Measurements from ENCODE around the gene LRRC46.

DNA sequence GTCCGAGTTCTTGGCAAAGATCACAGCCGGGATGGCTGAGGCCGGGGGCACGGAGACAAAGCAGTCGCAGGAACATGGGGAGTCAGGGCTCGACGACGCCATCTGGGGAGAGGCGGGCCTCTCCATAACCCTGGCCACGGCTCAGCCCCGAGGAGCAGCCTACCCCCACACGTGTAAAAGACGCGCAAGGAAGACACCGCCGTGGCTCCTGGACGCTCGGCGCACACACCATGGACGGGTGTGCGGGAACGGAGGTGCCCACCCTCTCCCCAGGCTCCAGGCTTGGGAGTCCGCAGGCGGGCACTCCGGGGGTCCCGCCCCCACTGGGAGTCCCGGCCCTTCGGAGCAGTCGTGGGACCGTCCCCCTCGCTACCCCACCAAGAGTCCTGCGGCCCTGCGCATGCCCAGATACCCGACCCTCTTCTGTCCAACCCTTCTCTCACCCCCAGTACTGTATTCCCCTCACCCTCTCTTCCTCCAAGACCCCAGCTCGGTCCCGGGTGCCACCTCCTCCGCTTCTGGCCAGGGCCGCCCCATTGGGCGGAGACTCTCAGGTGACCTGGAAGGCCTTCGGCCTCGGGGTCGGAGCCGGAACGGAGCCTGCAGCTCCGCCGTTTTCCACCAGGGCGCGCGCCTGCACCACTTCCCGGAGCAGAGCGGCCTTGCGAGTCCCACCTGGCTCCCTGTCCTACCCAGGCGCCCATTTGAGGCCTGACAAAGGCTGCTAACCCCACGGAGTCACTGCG, 9.4 kb downstream of the LRRC46 start, which contains the start of gene SCRN2:
- TF ChIP-seq CSDC2 (CRISPR knock-in tag; IDR thresholded peaks at IDR 0.05) (no peak), ZFP3 (CRISPR knock-in tag; IDR thresholded peaks at IDR 0.05) (no peak), ISL1 (CRISPR knock-in tag; IDR thresholded peaks at IDR 0.05) (no peak), ZFP30 (CRISPR knock-in tag; IDR thresholded peaks at IDR 0.05) (no peak), GLIS3 (CRISPR knock-in tag; IDR thresholded peaks at IDR 0.05) (0 out of 2 replicates have a peak, but pooled peaks have one; percentile 24), TCF4 (CRISPR knock-in tag; IDR thresholded peaks at IDR 0.05; ENCODE audit: borderline replicate concordance) (peak; percentile 32; the same call in 1 of the 2 replicates), ZNF565 (CRISPR knock-in tag; conservative IDR thresholded peaks at IDR 0.05; ENCODE audit: low read depth) (no peak), ZNF70 (CRISPR knock-in tag; IDR thresholded peaks at IDR 0.05) (no peak), RARB (CRISPR knock-in tag; IDR thresholded peaks at IDR 0.05) (no peak), ZC3H10 (CRISPR knock-in tag; IDR thresholded peaks at IDR 0.05) (no peak)
- TF ChIP-seq, protein P1, sequence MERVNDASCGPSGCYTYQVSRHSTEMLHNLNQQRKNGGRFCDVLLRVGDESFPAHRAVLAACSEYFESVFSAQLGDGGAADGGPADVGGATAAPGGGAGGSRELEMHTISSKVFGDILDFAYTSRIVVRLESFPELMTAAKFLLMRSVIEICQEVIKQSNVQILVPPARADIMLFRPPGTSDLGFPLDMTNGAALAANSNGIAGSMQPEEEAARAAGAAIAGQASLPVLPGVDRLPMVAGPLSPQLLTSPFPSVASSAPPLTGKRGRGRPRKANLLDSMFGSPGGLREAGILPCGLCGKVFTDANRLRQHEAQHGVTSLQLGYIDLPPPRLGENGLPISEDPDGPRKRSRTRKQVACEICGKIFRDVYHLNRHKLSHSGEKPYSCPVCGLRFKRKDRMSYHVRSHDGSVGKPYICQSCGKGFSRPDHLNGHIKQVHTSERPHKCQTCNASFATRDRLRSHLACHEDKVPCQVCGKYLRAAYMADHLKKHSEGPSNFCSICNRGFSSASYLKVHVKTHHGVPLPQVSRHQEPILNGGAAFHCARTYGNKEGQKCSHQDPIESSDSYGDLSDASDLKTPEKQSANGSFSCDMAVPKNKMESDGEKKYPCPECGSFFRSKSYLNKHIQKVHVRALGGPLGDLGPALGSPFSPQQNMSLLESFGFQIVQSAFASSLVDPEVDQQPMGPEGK (CRISPR knock-in tag; IDR thresholded peaks at IDR 0.05; ENCODE audit: borderline replicate concordance), result no peak
